HepG2 (cell line): ENCODE data around the gene UCN2.

Source experiments
- CEBPB ChIP-seq: IDR thresholded peaks from 2 replicates; pipeline ENCODE4 v1.6.1; 2011; ENCODE audit warnings: low read depth, low read length, improper control_type of control experiment, borderline replicate concordance
- CTCF ChIP-seq: sonication (generic); formaldehyde crosslinking; IDR thresholded peaks from 2 replicates; pipeline ENCODE4 v1.5.0; 2020; ENCODE audit warnings: mild to moderate bottlenecking, missing genetic modification reagents, moderate library complexity
- EP300 ChIP-seq, 3 experiments: sonication (generic) in 1 of 3; formaldehyde crosslinking in 1 of 3; IDR thresholded peaks; 2 replicates each; pipeline versions ENCODE4 v1.5.1 to v1.6.1; 2011 to 2020; ENCODE audit warnings: low read depth in 2 of 3, low read length in 2 of 3, borderline replicate concordance in 1 of 3, improper control_type of control experiment in 1 of 3, mild to moderate bottlenecking in 1 of 3, missing genetic modification reagents in 1 of 3, moderate library complexity in 1 of 3
- HDAC2 ChIP-seq: sonication (generic); formaldehyde crosslinking; IDR thresholded peaks from 2 replicates; pipeline ENCODE4 v1.4.0; 2020; ENCODE audit warnings: missing genetic modification reagents
- POLR2A ChIP-seq, 2 experiments: IDR thresholded peaks; 2 replicates each; pipeline ENCODE4 v1.6.1; 2011; ENCODE audit warnings: low read depth in 2 of 2, low read length in 2 of 2, mild to moderate bottlenecking in 1 of 2, moderate library complexity in 1 of 2; ENCODE audit not compliant: insufficient read depth in 1 of 2
- RERE ChIP-seq: IDR thresholded peaks from 2 replicates; pipeline ENCODE4 v1.6.1; 2016; ENCODE audit warnings: low read depth, missing genetic modification reagents, missing compliant biosample characterization
- THRA ChIP-seq: sonication (generic); formaldehyde crosslinking; IDR thresholded peaks from 2 replicates; pipeline ENCODE4 v1.4.0; 2020; ENCODE audit warnings: missing genetic modification reagents, borderline replicate concordance
- USF2 ChIP-seq, 2 experiments: sonication (generic) in 1 of 2; formaldehyde crosslinking in 1 of 2; IDR thresholded peaks; 2 replicates each; pipeline versions ENCODE4 v1.5.1 to v1.6.1; 2011 to 2020; ENCODE audit warnings: borderline replicate concordance in 1 of 2, low read depth in 1 of 2, low read length in 1 of 2, mild to moderate bottlenecking in 1 of 2, missing genetic modification reagents in 1 of 2, moderate library complexity in 1 of 2
- ZFP82 ChIP-seq: sonication (generic); formaldehyde crosslinking; IDR thresholded peaks from 2 replicates; pipeline ENCODE4 v1.5.1; 2020; ENCODE audit warnings: mild to moderate bottlenecking, missing genetic modification reagents, borderline replicate concordance

- no peak for TF ChIP-seq RERE
- TF ChIP-seq HDAC2 (CRISPR knock-in tag), result no peak
- TF ChIP-seq USF2 (IDR thresholded peaks at IDR 0.05; ENCODE audit: low read depth, low read length), result no peak
- TF ChIP-seq USF2 (CRISPR knock-in tag; IDR thresholded peaks at IDR 0.05; ENCODE audit: borderline replicate concordance), result no peak
- no peak for TF ChIP-seq CEBPB
- no peak for TF ChIP-seq POLR2A (IDR thresholded peaks at IDR 0.05; ENCODE audit: insufficient read depth in 1 of 2, low read depth in 2 of 2, low read length in 2 of 2)
- no peak for TF ChIP-seq CTCF (CRISPR knock-in tag)
- no peak for TF ChIP-seq ZFP82 (CRISPR knock-in tag)
- no peak for TF ChIP-seq THRA (CRISPR knock-in tag)
- no peak for TF ChIP-seq EP300 (IDR thresholded peaks at IDR 0.05; ENCODE audit: low read depth in 2 of 2, low read length in 2 of 2)
- TF ChIP-seq EP300 (CRISPR knock-in tag; IDR thresholded peaks at IDR 0.05; ENCODE audit: borderline replicate concordance), result no peak
Measured at GRCh38 chr3:48528048-48528447, 35.5 kb downstream of the UCN2 start.
